Stimulated activated CD4-positive, alpha-beta T cell treated with anti-CD3 and anti-CD28 coated beads, TNF-alpha, amount 100 ng/mL, for 24 hours (primary cell): ENCODE data around the gene MED16.

Experiments used
- DNase-seq, 3 experiments: peaks; one replicate each; pipeline ENCODE4 v3.0.0-alpha.2; 2020; ENCODE audit warnings: low read depth in 3 of 3

Gene MED16, protein sequence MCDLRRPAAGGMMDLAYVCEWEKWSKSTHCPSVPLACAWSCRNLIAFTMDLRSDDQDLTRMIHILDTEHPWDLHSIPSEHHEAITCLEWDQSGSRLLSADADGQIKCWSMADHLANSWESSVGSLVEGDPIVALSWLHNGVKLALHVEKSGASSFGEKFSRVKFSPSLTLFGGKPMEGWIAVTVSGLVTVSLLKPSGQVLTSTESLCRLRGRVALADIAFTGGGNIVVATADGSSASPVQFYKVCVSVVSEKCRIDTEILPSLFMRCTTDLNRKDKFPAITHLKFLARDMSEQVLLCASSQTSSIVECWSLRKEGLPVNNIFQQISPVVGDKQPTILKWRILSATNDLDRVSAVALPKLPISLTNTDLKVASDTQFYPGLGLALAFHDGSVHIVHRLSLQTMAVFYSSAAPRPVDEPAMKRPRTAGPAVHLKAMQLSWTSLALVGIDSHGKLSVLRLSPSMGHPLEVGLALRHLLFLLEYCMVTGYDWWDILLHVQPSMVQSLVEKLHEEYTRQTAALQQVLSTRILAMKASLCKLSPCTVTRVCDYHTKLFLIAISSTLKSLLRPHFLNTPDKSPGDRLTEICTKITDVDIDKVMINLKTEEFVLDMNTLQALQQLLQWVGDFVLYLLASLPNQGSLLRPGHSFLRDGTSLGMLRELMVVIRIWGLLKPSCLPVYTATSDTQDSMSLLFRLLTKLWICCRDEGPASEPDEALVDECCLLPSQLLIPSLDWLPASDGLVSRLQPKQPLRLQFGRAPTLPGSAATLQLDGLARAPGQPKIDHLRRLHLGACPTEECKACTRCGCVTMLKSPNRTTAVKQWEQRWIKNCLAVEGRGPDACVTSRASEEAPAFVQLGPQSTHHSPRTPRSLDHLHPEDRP

DNA sequence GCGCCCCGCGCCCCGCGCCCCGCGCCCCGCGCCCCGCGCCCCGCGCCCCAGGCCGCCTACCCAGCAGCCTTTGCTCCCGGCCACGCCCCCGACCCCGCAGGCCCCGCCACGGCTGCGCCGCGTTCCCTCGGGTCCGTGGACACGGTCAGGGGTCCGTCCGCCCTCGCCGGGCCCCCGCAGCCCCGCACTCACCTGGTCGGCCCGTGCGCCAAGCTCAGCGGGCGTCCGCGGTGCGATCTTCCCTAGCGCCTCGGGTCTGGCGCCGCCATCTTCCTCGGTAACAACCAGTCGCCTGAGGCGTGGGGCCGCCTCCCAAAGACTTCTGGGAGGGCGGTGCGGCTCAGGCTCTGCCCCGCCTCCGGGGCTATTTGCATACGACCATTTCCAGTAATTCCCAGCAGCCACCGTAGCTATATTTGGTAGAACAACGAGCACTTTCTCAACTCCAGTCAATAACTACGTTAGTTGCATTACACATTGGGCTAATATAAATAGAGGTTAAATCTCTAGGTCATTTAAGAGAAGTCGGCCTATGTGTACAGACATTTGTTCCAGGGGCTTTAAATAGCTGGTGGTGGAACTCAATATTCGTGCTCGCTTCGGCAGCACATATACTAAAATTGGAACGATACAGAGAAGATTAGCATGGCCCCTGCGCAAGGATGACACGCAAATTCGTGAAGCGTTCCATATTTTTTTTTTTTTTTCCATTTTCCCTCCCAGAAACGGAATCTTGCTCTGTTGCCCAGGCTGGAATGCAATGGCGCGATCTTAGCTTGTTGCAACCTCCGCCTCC, at the start of gene MED16, which contains the start of gene RNU6-9:
Gene MED16, minus strand, starts transcription at position 294 of the 796 bp plus-strand sequence. CDS start 2,056 bp downstream, outside the sequence.
Gene RNU6-9, plus strand, starts transcription at position 591 of the 796 bp plus-strand sequence.
- DNase-seq: peak; percentile 75 to 87 (median 81)

DNA sequence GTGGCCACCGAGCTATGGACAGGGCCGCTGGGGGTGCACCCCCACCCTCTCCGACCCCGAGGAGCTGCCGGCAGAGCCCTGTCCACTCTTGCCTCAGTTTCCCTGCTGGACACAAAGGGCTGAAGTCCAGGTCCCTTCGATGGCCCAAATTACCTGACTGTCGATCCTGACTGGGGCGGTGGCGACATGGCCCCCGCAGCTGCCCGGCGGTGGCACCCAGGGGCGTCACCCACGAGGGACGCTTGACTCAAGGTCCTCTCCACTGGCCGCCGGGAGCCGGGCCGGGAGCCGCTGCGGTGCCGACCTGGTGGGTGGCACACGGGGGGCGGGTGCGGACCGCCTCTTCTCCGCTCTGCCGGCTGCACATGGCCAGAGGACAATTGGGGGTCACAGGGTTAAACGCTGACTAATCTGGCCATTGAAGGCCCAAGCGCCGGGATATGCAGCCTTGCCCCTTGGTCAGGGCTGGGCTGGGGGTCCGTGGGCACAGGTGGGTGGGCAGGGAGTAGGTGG, 49.2 kb upstream of the MED16 start:
- no peak for DNase-seq

DNA sequence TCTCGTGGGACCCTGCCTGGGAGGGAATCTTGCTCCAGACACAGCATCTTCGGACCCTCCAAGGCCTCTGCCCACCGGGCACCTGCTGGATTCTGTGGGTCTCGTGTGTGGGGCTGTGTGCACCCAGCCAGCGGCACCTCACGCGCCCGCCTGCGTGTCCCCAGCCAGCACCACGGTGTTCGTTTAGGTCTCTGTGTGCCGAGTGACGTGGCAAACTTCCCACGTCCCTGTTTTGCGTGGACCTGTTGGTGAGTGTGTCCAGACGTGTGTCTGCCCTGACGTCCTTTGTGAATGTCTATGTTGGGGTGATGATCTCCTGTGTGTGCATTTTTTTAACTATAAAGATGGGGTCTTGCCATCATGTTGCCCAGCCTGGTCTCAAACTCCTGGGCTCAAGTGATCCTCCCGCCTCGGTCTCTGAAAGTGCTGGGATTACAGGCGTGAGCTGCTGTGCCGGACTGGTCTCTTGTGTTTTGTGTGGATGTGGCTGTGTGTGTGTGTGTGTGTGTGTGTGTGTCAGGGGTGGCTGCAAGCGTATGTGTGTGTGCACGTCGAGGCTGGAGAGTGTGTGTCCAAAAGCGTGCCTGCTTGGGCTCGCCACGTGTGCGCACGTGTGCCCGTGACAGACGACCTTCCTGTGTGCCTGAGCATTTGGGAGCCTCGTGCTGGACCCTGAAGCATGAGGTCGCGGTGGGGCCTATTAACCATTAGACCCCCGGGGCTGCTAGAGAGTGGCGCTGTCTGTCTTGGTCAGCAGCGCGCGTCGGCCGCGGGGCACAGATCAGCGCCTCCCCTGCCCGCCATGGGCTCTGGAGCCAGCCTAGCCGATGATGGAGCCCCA, 48.5 kb upstream of the MED16 start:
- no peak for DNase-seq

DNA sequence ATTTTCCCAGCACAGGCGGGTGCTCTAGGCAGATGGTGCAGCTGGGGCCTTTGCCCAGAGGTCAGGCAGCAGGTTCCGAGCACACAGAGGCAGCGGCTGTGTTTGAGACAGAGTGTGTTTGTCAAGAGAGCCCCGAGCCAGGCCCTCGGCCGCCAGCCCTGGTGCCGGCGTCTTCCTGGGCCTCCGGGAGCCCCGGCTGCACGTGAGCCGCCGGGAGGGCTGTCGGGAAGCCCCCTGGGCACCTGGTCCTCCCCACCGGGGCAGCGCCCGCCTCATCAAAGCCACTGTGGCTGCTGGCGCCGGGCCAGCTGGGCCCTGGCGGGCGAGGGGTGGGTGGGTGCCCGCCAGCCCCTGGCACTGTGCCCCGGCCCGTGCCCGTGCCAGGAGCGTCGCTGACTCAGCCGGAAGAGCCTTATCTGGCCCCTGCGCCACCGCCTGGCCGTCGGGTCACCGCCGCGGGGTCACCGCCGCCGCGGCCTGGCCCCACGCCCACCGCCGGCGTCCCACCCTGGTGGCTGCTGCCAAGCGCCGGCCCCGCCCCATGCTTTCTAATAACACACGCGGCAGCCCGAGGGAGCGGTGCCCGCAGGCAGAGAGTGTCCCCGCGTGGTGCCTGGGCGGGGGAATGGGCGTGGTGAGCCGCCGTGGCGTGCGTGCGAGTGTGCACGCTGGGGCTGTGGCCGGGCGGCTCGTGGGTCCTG, 47.8 kb upstream of the MED16 start:
- DNase-seq: peak in 2 of 3 experiments; percentile 36 to 62

DNA sequence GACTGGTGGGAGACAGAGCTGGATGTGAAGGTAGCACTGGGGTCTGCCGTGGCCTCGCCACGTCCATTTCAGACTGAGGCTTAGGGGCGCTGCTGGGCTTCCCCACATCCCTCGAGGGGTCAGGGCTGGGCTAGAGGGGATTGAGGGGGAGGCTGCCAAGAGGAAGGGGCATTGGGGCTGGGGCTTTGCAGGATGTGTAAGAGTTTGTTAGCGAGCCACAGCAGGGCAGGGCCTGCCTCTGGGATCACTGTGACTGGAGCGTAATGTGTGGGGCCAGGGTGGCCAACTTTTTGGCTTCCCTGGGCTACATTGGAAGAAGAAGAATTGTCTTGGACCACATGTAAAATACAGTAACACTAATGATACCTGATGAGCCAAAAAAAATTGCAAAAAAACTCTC, 46.9 kb upstream of the MED16 start:
- DNase-seq: no peak

DNA sequence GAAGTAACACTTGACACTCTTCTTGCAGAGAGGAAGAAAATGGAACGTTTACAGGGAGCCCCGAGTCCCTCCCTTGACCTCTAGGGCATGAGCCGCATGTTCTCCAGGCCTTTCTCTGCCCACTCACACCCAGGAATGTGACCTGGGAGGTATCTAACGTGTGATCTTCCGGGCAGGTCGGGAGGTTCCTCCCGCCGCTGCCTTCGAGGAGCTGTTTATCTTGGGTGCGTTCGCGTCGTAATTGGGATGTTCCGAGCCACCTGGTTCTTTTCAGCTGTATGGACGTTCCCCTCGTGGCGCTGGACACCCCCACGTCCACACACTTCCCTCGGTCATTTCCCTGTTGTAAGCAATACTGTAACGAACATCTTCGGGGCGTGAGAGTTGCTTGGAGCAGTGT, 46.5 kb upstream of the MED16 start:
- DNase-seq: no peak

DNA sequence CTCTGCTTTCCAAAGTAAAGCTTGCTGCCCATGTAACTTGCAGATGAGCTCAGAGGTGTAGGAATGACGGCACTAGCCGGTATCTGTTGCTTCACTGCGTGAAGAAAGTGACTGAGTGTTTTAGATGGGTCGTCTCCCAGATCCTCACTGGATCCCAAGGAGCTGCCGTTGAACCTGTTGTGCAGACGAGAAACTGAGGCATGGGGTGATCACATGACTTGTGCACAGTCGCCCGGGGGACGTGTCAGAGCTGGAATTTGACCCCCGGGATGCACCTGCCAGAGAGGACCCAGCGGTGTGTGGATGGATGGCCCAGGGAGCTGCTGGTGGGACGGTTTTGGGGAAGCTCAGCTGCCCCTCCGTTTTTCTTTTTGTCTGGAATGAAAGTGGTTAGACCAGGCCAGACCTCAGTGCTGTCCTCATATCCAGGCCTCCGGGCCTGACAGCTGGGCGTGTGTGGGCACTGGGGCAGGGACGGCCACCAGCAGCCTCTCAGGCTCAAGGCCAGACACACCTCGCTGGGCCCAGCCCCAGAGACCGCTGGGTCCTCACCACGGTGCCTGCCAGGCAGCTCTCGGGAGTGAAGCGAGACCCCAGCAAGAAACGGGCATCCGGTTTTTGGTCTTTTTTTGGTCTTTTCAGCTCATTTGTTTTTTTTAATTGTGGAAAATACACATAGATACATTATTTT, 45.4 kb upstream of the MED16 start:
- no peak for DNase-seq

DNA sequence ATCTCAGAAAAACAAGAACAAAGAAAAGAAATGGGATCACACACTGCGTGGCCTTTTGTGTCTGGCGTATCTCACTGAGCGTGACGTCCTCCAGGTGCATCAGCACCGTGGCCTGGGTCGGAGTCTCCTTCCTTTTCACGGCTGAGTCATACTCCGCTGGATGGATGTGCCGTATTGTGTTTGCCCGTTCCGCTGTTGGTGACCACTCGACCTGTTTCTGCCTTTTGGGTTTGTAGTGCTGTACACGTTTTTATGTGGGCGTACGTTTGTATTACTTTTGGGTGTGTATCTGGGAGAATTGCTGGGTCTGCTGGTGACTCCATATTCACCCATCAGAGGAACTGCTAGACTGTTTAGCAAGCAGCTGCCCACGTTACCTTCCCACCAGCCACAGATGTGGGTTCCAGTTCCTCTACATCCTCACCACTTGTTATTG, 44.3 kb upstream of the MED16 start:
- no peak for DNase-seq

DNA sequence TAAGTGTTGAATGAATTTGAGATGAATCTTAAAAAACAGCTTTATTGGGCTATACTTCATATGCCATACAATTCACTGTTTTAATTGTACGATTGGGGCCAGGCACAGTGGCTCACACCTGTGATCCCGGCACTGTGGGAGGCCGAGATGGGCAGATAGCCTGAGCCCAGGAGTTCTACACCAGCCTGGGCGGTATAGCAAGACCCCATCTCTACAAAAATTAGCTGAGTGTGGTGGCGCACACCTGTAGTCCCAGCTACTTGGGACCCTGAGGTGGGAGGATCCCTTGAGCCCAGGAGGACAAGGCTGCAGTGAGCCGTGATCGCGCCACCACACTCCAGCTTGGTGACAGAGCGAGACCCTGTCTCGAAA, 43.2 kb upstream of the MED16 start:
- no peak for DNase-seq

DNA sequence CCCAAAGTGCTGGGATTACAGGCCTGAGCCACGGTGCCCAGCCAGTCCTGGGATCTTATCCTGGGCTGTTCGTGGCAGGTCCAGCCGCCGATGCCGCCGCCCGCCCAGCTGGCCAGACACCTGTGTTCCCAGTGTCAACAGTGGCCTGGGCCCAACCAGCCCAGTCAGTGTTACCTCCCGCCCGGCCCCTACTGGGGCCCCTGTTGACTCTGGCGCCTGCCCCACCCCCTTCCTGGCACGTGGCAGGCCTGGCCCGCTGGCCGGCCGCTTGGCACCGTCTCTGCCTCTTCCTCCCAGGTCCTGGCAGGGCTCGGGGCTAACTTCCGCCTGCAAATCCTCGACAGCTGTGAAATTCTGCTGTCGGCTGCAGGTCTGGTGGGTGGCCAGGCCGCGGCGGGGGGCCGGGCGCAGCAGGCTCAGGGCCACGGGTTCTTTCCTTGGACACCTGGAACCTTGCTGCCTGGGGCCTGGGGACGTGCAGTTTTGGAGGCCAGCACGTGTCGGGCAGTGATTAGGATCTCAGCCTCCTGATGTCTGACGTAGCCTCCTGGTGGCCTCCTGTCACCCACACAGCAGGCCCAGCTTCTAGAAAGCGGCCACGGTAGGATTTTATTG, 42.0 kb upstream of the MED16 start:
- no peak for DNase-seq

DNA sequence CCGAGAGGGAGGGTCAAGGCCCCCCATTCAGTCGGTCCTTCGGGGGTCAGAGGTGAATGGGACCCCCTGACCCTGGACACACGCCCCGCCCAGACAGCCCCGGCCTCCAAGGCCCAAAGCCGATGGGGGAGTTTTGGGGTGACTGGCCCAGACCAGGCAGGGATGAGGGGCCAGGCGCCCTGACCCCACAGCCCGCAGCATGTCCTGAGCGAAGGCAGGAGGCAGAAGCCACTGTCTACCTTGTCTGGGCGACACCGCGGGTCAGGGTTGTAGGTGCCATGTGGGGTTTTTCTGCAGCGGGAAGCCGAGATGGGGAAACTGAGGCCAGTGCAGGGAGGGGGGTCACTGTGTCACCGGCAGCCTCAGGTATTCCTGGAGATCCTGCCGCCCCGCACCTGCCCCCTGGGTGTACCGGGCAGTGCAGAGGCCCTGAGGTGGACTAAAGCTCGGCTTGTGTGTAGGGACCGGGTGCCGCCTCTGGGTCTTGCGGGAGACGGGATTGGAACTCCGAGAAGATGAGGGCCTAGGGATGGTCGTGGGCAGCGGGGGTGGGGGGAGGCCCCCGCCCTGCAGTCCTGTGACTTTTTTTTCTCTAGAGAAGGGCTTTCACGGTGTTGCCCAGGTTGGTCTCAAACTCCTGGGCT, 41.3 kb upstream of the MED16 start:
- no peak for DNase-seq

DNA sequence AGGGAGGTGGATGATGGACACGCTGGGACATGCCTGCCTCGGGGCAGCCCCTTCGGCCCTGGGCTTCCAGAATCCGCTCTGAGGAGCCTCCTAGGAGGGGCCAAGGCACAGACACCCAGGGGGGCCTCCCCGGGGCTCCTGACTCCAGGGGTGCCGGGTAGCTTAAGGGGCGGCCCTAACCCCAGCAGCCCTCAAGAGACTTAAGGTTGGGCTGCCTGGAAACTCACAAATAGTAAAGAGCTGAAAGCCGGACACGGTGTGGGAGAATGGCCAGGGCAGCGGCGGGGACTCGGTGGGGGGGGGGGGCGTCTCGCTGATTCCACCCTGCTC, 40.5 kb upstream of the MED16 start:
- no peak for DNase-seq

DNA sequence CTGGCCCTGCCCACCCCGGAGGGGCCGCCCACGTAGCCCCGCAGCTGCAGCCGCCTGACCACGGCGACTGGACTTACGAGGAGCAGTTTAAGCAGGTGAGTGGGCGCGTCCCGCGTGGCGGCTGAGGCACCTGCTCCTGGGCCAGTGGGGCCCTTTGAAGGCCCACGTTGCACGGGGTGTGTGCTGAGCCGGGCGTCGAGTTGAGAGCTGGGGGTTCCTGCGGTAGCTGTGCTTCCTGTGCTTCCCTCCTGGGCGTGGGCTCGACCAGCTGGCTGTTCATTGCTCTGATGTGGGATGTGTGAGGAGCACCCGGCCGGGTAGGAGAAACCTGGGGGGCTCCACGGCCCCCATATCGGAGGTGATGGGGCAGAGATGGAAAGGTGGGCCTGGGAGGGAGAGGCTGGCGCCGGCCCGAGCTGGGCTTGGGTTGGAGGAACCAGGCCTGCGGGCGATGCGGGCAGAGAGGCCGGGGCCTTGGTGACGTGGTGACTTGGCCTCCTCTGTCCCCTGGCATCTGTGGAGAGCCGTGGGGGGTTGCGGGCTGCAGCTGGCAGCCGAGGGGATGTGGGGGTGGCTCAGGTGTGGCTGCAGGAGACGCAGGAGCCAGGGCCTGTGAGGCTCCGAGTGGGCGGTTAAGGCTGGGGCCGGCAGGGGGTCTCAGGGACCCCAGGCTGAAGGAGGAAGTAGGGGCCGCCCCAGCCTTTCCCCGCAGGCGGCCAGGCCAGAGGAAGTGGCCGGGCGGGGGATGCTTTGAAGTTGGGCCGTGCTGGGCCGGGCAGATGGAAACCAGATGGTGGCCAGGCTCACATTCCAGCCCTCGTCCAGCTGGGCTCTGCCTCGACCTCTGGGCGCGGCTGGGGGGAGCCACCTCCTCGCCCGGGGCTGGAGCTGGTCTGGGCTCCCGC, 39.9 kb upstream of the MED16 start:
- no peak for DNase-seq

DNA sequence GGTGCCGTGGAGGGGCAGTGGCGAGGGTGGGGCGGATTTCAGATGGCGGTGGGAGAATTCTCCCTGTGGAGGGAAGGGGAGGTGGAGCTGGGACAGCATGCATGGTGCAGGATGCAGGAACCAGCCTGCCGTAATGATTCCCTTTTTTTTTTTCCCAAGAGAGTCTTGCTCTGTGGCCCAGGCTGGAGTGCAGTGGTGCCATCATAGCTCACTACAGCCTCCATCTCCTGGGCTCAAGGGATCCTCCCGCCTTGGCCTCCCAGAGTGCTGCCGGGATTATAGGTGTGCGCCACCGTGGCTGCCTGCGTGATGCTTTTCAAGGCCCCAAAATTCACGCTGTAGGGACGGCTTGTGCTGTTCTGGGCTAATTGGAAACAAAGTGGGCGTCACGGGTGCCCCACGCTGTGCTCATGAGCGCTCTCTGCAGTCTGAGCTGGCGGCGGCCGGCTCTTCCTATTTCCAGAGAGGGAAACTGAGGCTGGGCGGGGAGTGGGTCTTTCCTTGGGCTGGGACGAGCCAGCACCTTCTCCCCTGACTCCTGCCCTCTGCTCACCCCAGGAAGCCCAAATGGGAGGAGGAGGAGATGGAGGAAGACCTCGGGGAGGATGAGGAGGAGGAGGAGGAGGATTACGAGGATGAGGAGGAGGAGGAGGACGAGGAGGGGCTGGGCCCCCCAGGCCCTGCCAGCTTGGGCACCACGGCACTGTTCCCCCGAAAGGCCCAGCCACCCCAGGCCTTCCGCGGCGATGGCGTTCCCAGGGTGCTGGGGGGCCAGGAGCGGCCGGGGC, 39.1 kb upstream of the MED16 start:
- no peak for DNase-seq

DNA sequence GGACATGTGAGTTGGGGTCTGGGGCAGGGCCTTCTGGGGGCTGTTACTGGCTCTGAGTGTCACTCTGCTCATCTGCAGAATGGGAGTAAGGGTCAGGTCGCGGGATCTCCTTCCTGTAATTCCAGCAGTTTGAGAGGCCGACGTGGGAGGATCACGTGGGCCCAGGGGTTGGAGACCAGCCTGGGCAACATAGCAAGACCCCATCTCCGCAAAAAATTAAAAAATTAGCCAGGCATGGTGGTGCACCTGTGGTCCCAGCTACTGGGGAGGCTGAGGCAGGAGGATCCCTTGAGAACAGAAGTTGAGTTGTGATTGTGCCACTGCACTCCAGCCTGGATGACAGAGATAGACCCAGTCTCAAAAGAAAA, 36.9 kb upstream of the MED16 start:
- DNase-seq: no peak

DNA sequence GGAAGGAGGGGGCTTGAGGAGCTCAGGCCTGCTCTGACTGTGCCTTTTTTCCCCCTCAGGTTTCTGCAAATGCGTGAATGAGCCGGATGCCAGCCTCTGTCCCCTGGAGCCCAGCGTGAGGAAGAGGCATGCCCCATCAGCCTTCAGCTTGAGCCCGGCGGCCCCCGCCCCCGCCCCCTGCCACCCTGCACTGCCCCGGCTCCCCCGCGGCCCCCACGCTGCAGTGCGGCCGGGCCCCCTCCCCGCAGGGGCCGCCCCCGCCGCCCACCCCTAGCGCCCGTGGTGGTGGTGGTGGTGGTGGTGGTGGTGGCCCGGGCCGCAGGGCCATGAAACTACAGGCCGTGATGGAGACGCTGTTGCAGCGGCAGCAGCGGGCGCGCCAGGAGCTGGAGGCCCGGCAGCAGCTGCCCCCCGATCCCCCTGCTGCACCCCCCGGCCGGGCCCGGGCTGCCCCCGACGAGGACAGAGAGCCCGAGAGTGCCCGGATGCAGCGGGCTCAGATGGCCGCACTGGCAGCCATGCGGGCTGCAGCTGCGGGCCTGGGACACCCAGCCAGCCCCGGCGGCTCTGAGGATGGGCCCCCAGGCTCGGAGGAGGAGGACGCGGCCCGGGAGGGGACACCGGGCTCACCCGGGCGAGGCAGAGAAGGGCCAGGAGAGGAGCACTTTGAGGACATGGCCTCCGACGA, 36.4 kb upstream of the MED16 start:
- no peak for DNase-seq
